Vagina (tissue), 2 donors: Measurements from ENCODE around the gene ARID1B. TPM values are rescaled to one million over a fixed set of nuclear protein-coding genes. Genes with fewer than 3 reads are reported as not detected.

ENCODE experiments used
- DNase-seq, 2 donors: peaks; one replicate each; pipeline ENCODE4 v3.0.0-alpha.2; 2017; ENCODE audit errors: extremely low spot score in 2 of 2
- H3K27ac ChIP-seq: fragments of 200-600 bp; sonication (generic); one replicate; pipeline ENCODE4 v1.5.1; 2019
- H3K27me3 ChIP-seq: fragments of 200-600 bp; sonication (generic); one replicate; pipeline ENCODE4 v1.5.1; 2019
- H3K36me3 ChIP-seq, 2 donors: fragments of 200-600 bp; sonication (generic); one replicate each; pipeline ENCODE4 v1.5.1; 2017 to 2019
- H3K4me1 ChIP-seq: fragments of 200-600 bp; sonication (generic); one replicate; pipeline ENCODE4 v1.5.1; 2019
- H3K4me3 ChIP-seq, 2 donors: fragments of 200-600 bp; sonication (generic); 1 replicate in 1 of 2; 2 replicates in 1 of 2; pipeline ENCODE4 v1.5.1; 2016 to 2019
- H3K9me3 ChIP-seq: fragments of 200-600 bp; sonication (generic); one replicate; pipeline ENCODE4 v1.5.1; 2019
- CTCF ChIP-seq, 3 experiments: fragments of 450-650 bp in 2 of 3; fragments of 200-600 bp in 1 of 3; sonication (generic) in 1 of 3; IDR thresholded peaks; one replicate each; pipeline ENCODE4 v1.5.1; 2017 to 2019; ENCODE audit warnings: antibody characterized with exemption in 3 of 3, mild to moderate bottlenecking in 2 of 3, moderate library complexity in 2 of 3
- POLR2A ChIP-seq, 2 donors: fragments of 450-650 bp; IDR thresholded peaks; one replicate each; pipeline ENCODE4 v1.6.1; 2017; ENCODE audit warnings: antibody characterized with exemption in 2 of 2, mild to moderate bottlenecking in 2 of 2, moderate library complexity in 2 of 2
- POLR2AphosphoS5 ChIP-seq, 2 donors: sonication (generic); formaldehyde crosslinking; IDR thresholded peaks; one replicate each; pipeline ENCODE4 v1.9.0; 2017; ENCODE audit warnings: antibody characterized with exemption in 2 of 2, mild to moderate bottlenecking in 2 of 2, low read depth in 1 of 2; ENCODE audit not compliant: insufficient read depth in 1 of 2
- intact Hi-C: fragments of 100-400 bp; cut with DNase I; formaldehyde crosslinking; loops from one replicate; pipeline ENCODE4 v1.15.1; 2023
- total RNA-seq: library from RNA; depleted of rRNA; stranded (reverse); fragments of >200 nt; gene quantifications from one replicate; pipeline ENCODE4 v1.2.3, GENCODE V29; 2016

ARID1B gene
- total RNA-seq, 1 donor from 2014 or later: 141 TPM

- no peaks in the 10 kb centered on the region for H3K27me3 ChIP-seq
- no peak overlapping the region for H3K27ac ChIP-seq
- no peak overlapping the region for H3K4me3 ChIP-seq
- H3K4me1 ChIP-seq: no peaks in the 10 kb centered on the region
- TF ChIP-seq POLR2A (IDR thresholded peaks at IDR 0.05): no peak
- no peak for TF ChIP-seq CTCF (IDR thresholded peaks at IDR 0.05)
- H3K9me3 ChIP-seq: no peaks in the 10 kb centered on the region
- DNase-seq: no peak
- peaks cover 2 to 46% of the 10 kb centered on the region in 2 donors for H3K36me3 ChIP-seq
- intact Hi-C loops: no loop called here
These were observed 430.4 kb downstream of the ARID1B start for GRCh38 chr6:157207521-157208076.

- no peak for TF ChIP-seq POLR2A (IDR thresholded peaks at IDR 0.05)
- TF ChIP-seq POLR2AphosphoS5 (IDR thresholded peaks at IDR 0.05; ENCODE audit: insufficient read depth in 1 of 2, low read depth in 1 of 2): no peak
- TF ChIP-seq CTCF (IDR thresholded peaks at IDR 0.05): no peak
- no peak for DNase-seq
- Histone ChIP-seq H3K27ac (no peak overlapping the region), H3K27me3 (no peaks in the 10 kb centered on the region), H3K9me3 (no peaks in the 10 kb centered on the region), H3K36me3 (peaks cover 2 to 23% of the 10 kb centered on the region in 2 donors), H3K4me3 (no peak overlapping the region), H3K4me1 (no peaks in the 10 kb centered on the region)
- intact Hi-C loops: no loop called here
These were observed 432.8 kb downstream of the ARID1B start for GRCh38 chr6:157209865-157210530.

- DNase-seq: no peak
- H3K27me3 ChIP-seq: no peaks in the 10 kb centered on the region
- intact Hi-C loops: no loop called here
- H3K9me3 ChIP-seq: no peaks in the 10 kb centered on the region
- TF ChIP-seq POLR2A (IDR thresholded peaks at IDR 0.05) (no peak), POLR2AphosphoS5 (IDR thresholded peaks at IDR 0.05; ENCODE audit: insufficient read depth in 1 of 2, low read depth in 1 of 2) (no peak), CTCF (IDR thresholded peaks at IDR 0.05) (no peak)
- H3K4me3 ChIP-seq: no peak overlapping the region
- no peaks in the 10 kb centered on the region for H3K4me1 ChIP-seq
- H3K36me3 ChIP-seq: peaks cover 2 to 17% of the 10 kb centered on the region in 2 donors
- H3K27ac ChIP-seq: no peak overlapping the region
These were observed 433.8 kb downstream of the ARID1B start for GRCh38 chr6:157210954-157211353.

GRCh38 chr6:157211603-157212455 is 434.7 kb downstream of the ARID1B start:
- Histone ChIP-seq H3K9me3 (no peaks in the 10 kb centered on the region), H3K36me3 (peaks cover 2 to 8% of the 10 kb centered on the region in 2 donors), H3K27me3 (no peaks in the 10 kb centered on the region), H3K4me1 (no peaks in the 10 kb centered on the region), H3K4me3 (no peak overlapping the region), H3K27ac (no peak overlapping the region)
- intact Hi-C loops: no loop called here
- TF ChIP-seq POLR2AphosphoS5 (IDR thresholded peaks at IDR 0.05; ENCODE audit: insufficient read depth in 1 of 2, low read depth in 1 of 2) (no peak), CTCF (IDR thresholded peaks at IDR 0.05) (no peak), POLR2A (IDR thresholded peaks at IDR 0.05) (no peak)
- DNase-seq: no peak
